Pons (tissue), 1 donor: ENCODE data around the gene PPP1R12A.

Source experiments
- DNase-seq: peaks from one replicate; pipeline ENCODE4 v3.0.0-alpha.2; 2016; ENCODE audit warnings: low spot score

Gene PPP1R12A

DNA sequence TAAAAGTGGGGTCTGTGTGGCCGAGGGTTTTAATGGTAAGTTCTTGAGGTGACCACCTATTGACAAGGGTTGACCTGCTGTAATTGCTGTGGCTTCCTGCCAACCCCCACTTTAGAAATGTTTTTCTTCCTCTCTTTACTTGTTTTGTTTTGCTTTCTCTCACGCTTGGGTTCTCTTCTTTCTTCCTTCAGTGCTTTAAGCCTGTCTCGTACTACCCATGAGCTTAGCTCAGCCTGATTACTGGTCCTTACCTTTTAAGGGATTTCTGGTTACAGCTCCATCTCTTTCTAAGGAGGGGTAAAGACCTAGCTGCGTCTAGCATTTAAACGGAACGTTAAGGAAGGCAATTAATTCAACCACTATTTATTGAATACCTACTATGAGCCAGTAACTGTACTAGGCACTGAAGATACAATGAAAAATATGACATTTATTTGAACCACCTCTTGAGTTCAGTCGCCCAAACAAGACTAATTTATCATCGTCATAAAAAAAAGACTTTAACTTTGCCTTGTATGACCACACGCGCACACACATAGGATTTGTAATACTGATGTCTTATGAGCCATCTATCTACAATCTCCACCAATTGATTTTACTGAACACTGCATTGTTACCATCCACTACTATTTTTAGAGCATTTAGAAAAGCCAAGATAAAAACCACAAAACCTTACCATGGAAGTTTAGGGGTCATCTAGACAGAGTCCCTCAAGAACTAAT lies 888 bp upstream of the PPP1R12A start:
- DNase-seq, result peak; percentile 59

DNA sequence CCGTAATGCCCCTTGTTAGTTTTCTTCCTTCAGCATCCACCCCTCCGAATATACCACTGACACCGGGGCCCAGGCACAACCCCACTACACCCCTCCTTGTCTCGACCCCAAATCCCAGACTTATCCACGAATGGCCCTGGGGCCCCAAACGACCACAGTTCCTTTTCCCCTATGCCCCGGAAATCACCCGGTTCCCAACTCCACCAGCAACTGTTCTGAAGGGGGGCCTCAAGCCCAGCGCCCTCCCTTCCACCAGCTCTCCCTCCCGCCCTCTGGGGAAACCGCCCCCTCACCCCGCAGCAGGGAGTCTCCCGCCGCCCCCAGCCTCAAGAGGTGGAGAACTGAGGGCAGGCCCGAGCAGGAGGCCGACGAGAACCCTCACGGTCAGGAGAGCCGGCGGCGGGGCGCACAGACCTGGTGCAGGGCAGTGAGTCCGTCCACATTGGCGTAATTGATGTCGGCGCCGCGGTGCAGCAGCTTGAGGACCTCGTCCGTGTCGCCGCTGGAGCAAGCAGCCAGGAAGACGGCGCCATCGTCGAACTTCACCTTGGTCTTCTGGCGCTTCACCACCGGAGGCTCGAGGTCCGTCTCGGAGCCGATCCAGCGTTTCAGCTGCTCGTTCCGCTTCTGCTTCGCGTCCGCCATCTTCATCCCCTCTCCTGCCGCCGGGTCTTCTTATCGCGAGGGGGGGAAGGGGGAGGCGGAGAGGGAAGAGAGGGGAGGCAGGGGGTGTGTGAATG lies 446 bp downstream of the PPP1R12A start:
- DNase-seq, result peak; percentile 39

DNA sequence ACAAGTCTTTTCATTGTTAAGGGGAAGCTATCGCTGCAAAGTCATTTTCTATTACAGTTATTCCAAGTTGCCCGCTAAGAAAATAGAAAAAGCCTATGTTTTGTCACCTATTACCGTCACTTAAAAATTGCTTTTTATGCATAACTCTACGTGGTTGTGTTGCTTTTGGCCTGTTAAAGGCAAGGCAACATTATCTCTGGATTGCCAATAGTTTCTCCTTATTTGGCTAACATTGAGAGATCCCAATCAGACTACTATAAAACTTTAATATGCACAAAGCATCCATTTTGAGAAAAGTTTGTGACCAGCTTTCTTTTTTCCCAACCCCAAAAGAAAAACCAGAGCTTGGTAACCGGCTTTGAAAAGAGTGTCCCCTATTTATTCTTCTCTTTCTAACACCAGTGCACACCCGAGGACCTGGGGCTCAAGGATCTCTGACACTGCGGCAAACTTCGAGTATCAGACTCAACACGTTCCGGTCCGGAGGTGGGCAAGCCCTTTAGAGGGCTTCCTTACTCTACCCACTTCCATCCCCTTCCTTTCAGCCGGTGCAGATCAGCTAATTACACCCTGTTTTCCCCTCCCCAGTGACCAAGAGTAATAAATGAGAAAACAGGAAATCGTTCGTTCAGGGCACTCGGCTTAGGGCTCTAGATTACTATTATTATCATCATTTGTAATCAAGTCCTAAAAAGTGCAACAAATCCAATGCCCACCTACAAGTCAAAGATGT lies 1.2 kb downstream of the PPP1R12A start:
- DNase-seq, result peak; percentile 48

DNA sequence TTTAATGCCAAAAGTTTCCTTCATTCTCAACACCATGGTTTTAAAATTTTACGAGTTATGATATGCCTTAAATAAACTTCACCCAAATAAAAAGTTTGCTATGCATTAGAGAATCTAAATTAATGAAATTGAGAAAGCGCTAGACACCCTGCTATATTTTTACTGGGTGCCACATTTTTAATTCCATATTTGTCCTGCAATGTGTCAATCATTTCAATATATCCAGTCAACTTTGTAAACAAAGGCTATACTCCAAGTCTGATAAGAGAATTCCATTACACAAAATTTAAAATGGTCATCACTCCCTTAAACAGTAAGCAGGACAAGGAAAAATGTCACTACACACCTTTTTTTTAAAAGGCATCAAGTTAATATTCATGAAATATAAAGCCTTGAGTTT lies 1.9 kb downstream of the PPP1R12A start:
- no peak for DNase-seq

DNA sequence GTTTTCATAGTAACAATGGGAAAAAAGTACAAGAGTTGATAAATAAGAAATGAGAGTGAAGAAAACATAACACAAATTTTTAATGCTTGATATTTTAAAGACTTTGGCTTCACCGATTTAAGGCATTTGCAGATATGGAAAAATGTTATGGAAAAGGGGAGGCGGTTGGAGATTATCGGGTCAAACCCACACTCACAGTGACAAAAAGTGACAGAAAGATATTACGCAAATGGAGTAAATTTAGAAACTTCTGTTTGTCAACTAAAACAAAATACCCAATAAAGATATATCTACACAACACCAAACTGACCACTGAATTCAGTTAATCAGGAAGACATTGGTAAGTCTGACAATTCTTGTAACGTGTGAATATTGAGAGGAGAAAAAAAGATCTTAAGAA lies 2.5 kb downstream of the PPP1R12A start:
- no peak for DNase-seq

DNA sequence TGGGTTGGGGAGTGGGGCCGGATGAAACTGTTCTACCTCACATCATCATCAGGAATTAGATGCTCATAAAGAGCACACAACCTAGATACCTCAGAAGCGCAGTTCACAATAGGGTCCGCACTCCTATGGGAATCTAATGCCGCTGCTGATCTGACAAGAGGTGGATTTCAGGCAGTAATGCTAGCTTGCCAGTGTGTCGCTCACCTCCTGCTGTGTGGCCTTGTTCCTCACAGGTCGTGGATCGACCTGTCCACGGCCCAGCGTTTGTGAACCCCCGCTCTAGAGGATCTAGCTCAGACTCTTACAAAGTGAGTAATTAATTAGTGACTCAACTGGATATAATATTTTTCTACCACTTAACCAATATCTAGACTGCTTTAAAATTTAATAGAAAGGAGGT lies 5.8 kb downstream of the PPP1R12A start:
- no peak for DNase-seq

DNA sequence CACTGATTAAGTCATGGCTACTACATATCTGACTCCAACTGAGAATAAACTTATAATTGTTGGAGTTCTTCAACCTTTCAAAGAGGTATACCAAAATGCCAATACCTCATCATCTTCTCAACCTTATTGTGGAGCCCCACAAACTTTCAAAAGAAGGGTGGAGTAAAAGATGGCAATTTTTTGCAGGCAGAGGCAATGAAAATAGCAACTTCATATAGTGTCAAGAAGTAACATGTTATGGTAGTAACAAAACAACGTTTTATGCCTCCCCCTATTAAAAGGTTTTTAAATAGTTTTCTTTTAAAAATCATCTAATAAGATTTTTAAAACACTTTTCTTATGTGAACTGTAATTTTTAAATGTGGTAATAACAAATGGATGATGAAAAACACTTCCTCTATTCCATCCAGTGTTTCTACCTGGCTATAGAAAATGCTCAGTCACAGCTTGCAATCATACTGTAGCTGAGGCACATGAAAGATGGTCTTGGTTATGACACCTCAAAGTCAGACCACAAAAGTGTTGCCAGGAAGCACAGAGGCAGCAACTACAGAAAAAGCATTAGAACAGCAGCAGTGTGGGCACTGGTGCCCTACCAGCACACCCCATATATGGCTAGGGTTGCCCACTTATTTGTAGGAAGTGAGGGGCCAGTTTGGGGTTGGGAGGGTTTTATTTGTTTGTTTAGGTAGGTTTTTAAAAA lies 7.0 kb downstream of the PPP1R12A start:
- no peak for DNase-seq

DNA sequence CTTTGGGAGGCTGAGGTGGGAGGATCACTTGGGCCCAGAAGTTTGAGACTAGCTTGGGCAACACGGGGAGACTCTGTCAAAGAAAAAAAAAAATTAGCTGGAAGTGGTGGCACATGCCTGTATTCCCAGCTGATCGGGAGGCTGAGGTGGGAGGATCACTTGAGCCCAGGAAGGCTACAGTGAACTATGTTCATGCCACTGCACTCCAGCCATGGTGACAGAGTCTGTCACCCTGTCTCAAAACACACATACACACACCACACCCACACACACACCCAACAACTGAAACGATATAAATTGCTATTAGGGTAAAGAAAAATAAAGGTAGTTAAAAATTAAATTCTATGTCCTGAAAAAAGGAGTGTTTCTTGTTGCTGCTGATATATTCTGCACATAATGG lies 7.9 kb downstream of the PPP1R12A start:
- no peak for DNase-seq

DNA sequence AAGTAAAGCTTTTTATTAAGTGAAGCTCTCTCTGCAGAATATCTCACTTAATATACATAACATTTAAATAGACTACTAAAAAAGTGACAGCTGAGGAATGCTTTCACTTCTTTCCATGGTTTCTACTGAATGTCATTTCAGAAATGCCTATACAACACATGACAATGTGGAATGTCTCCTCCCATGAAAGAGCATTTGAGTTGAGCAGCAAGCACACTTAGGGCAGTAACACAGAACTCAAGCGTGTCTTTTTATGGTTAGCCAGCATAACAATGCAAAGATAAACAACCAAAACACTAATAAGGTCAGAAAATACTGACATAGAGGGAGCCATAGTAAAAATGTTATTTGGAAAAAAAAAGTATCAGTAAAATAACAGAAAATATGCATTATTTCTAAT lies 9.4 kb downstream of the PPP1R12A start:
- no peak for DNase-seq

DNA sequence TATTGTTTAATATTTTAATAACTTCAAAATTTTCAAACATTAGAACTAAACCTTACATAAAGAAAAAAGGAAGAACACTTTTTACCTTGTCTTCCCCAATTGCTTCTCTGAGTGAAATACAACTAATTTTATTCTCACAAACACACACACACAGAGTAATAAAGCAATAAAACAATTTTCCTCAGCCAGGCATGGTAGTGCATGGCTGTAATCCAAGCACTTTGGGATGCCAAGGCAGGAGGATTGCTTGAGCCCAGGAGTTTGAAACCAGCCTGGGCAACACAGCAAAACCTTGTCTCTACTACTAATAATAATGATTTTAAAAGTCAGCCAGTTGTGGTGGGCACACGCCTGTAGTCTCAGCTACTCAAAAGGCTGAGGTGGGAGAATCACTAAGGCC lies 13.1 kb downstream of the PPP1R12A start:
- no peak for DNase-seq

DNA sequence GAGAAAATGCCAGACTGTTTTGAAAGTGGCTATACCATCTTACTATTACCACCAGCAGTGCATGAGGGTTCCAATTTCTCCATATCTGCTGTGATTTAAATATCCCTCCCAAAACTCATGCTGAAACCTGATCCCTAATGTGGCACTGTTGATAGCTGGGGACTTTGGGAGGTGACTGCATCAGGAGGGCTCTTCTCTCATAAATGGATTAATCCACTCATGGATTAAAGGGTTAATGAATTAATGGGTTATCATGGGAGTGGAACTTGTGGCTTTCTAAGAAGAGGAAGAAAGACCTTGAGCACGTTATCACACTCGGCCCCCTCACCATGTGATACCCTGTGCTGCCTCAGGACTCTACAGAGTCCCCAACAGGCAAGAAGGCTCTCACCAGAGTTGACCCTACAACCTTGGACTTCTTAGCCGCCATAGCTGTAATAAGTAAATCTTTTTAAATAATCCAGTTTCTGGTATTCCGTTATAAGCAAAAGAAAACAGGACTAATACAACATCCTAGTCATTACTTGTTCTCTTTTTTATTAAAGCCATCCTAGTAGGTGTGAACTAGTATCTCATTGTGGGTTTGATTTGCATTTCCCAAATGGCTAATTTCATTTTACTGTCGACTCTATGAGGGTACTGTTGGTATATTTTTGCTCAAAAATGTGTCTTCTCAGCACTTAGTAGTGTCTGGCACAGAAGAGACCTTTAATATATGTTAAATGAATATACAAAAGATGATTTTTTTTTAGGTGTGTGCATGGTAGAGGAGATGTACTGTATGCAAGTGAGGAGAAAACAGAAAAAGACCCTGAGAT lies 14.3 kb downstream of the PPP1R12A start:
- DNase-seq, result no peak

DNA sequence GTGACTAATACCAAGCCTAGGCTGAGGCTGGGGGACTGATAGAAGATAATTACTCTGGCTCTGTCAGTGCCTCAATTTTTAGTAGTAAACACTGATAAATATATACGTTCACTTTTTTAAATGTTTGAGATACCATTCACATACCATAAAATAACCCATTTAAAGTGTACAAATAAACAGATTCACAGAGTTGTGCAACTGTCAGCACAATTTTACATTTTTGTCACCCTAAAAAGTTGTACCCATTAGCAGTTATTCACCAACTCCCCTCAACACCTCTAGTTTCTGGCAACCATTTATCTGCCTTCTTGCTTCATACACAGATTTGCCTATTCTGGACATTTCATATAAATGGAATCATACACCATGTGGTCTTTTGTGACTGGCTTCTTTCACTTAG lies 15.1 kb downstream of the PPP1R12A start:
- DNase-seq, result no peak

DNA sequence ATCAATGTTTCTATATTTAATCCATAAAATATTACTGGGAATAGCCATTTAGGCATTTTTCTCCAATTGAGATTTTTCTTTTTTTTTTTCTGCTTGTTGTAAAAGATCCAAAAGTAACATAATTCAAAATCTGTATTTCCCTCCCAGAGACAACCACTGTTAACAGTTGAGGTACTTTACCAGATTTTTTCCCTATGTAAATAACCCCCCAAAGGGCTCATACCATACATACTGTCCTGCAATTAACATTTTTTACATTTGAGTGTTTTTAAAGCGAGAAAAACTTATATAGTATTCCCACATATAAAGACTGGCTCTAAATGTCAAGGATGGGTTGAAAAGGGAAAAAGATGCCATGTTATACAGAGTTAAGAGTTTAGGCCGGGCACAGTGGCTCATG lies 18.1 kb downstream of the PPP1R12A start:
- no peak for DNase-seq

DNA sequence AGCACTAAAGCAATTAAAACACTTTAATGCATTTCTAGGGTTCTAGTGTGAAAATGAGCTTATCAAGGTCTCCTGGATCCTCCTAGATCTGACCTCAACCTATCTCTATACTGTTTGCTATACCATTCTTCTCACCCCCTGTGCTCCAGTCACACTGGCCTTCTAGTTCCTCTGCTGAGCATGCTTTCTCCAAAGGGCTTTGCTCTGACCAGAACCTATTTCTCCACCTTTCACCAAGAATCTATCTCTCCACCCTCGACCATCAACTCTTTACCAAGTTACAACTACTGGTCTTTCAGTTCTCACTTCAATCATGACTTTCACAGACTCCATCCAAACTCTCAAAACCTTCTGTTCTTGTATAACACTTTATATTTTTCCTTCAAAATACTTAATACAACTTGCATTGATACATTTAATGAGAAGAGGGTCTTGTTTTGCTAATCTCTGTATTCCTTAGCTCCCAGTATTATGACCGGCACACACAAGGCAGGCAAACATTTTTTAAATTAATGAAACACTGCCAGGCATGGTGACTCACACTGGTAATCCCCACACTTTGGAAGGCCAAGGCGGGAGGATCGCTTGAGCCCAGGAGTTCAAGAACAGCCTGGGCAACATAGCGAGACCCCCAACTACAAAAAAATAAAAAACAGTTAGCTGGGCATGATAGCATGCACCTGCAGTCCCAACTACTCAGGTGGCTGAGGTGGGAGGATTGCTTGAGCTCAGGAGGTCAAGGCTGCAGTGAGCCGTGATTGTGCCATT lies 22.8 kb downstream of the PPP1R12A start:
- DNase-seq, result no peak

DNA sequence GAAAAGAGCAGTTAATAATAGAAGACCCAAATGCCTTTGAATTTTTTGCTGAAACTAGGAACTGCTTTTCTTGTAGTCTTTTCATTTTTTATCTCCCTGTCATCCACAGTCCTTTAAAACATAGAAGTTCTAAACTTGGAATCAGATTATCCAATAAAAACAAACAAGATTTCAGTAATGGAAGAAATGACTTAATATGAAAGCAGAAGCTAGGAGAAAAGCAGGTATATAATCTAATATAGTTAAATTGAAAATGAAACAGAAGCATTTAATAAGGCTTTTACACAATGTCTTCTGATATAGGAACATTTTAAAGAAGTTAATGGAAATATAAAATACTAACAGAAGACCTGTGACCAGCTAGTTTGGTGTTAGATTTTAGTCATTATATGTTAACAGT lies 26.5 kb downstream of the PPP1R12A start:
- DNase-seq, result no peak

DNA sequence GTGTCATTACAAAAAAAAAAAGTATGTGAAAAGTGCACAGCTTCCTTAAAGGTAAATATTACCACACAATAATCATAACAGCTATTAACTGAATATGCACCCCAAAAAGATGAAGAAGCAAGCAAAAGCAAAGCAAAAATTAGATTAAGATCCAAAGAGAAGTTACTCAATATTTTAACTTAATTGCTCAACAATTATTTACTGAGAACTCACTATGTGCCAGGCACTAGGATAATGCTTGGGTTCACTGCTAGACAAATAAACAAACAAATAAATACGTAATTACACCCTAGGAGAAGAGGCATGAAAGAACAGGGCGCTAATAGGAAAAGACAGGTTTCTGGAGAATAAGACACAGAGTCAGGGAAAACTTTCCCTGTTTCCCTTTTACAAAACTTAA lies 33.4 kb downstream of the PPP1R12A start:
- no peak for DNase-seq

DNA sequence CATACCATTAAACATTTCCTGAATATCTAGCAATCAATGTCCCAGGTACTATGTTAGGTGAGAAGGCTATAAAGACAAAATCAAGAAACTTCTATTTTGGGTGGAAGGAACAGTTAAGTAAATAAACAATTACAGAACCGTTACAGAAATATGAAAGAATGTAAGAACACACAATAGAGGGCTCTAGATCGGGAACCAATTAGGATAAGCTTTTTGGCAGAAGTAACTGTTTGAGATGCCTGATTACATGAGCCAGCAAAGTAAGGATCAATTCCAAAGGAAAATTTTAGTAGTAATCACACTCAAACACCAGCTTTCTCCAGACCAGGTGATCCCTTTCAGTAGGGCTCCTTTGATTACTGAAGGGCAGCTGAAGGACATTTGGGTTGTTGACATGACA lies 33.9 kb downstream of the PPP1R12A start:
- DNase-seq, result no peak

DNA sequence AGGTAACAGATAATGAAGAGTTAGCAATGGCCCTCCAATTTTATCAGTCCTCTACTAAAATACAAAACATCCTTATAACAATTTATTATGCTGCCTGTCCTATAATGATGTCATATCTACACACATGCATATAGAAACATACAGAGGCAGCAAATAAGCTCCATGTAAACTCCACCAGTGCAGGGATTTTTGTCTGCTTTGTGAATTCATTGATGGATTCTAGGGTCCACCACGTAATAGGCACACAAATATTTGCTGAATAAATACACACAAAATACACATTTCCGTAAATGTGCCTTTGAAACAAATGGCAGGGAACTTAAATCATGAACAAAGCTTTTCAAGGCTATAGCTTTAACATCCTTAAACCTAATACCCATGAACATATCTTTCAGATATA lies 34.7 kb downstream of the PPP1R12A start:
- DNase-seq, result no peak

DNA sequence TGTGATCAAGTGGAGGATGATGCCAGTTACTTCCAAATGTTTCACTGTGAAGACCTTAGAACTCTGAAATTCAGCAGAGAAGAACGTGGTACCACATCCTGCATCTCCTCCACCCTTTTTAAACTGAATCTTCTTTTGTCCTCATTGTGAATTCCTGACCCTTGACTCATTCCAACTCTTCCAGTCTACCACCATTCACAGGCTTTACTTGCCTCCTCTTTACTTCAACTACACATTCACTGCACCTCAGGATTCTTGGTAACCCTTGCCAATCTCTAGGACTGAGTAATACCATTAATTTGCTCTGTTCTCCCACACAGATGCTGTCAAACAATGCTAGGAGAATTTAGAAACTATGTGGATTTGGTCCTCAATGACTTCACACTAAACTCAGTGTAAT lies 37.3 kb downstream of the PPP1R12A start:
- no peak for DNase-seq

DNA sequence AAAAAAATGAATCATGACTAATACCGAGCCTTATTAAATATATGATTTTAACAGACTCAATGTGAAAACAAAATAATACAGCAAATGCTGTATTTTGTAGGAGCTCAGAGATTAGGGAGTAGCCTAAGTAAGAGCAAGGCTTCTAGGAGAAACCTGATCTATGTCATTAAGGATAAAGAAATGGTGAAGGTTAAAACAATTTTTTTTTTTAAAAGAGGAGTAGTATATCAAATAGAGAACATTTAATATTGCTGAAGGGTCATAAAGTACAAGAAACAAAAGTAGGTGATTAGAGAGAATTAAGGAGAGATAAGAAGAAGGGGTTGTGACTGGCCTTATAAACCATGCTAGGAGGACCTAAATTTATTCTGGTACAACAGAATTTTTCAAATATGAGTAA lies 39.1 kb downstream of the PPP1R12A start:
- DNase-seq, result no peak

DNA sequence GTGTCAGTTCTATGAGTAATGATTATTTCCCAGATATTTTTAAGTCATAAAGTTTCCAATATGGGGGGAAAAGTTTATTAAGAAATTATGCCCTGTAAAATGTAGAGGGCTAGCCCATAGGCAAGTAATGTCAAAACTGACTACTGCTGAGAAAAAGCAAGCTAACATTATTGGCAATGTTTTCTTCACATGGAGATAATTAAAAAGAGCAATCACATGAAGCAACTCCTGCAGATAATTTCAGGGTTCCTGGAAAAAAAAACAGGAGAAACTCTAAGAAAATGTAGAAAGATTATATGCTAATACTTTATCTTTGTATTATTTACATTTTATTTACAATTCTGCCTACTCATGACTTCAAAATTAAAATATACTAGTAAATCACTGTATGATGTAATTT lies 39.8 kb downstream of the PPP1R12A start:
- DNase-seq, result no peak
